GM12872 (cell line): ENCODE measurements around the gene SCYL3.

Source experiments
- TF ChIP-seq, protein P1 (sequence below): IDR thresholded peaks from 3 replicates; pipeline ENCODE4 v1.5.1; 2011; ENCODE audit warnings: low read depth, mild to moderate bottlenecking, low read length, moderate library complexity; ENCODE audit not compliant: insufficient read depth

SCYL3 gene

DNA sequence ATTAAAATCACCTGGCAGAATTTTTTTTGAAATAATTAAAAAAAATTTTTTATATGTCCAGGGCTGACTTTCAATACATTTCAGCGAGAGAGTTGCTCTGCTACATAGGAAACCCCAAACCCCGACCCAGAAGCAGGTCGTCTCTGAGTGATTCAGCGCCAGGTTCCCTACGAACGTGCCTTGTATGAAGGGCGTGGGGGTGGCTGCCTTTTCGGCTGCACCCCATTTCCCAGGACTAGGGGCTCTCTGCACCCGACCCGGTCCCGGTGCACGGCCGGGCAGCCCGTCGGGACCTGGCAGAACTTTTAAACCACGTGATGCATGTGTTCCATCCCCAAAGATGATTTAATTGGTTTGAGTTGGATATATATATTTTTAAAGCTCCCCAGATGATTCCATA lies 15.8 kb upstream of the SCYL3 start:
- TF ChIP-seq, protein P1, sequence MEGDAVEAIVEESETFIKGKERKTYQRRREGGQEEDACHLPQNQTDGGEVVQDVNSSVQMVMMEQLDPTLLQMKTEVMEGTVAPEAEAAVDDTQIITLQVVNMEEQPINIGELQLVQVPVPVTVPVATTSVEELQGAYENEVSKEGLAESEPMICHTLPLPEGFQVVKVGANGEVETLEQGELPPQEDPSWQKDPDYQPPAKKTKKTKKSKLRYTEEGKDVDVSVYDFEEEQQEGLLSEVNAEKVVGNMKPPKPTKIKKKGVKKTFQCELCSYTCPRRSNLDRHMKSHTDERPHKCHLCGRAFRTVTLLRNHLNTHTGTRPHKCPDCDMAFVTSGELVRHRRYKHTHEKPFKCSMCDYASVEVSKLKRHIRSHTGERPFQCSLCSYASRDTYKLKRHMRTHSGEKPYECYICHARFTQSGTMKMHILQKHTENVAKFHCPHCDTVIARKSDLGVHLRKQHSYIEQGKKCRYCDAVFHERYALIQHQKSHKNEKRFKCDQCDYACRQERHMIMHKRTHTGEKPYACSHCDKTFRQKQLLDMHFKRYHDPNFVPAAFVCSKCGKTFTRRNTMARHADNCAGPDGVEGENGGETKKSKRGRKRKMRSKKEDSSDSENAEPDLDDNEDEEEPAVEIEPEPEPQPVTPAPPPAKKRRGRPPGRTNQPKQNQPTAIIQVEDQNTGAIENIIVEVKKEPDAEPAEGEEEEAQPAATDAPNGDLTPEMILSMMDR = no peak

DNA sequence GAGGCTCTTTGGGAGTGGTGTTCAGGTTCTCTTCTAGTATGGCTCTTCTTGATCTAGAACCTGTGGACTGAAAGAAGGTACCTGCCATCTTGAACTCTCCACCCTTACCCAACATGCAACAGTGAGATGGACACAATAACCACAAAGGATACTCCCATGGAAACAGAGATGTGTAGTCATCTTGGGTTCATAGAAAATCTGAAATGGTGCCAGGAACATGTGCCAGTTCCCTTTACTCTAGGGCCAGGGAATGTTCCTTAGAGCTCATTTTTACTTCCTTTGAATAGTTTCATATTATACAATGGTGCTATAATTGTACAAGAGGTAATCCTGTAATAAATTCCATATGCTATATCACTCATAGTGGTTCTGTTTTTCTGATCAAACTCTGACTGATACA lies 13.2 kb upstream of the SCYL3 start:
- TF ChIP-seq, protein P1 = no peak

DNA sequence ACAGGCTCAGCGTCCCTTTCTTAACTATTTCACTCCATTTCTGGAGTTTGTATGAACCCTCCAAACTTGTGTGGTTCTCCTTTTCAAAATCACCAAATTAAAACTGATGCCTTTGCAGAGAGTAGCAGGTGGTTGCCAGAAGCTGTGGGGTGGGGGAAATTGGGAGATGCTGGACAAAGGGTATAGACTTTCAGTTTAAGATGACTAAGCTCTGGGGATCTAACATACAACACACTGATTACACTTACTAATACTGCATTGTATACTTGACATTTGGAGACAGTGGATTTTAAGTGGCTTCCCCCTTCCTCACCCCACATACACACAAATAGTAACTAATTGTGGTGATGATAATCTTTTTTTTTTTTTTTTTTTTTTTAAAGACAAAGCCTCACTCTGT lies 11.1 kb upstream of the SCYL3 start:
- TF ChIP-seq, protein P1 = no peak

DNA sequence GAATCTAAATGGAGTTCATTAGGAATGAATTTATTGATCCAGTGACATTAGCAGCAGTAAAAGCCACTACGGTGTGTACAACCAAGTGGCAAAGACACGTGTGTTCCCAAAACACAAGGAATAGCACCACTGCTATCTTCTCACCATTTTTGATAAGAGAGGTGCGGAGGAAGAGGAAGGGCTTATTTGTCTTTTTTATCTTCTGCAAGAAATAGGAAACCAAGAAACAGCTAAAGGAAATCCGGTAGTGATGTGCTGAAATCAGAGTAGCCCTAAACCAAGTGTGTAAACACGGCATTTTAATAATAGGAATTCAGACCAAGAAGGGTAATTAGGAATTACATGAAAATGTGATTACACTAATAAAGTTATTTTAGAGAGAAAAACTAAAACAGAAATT lies 9.1 kb upstream of the SCYL3 start:
- TF ChIP-seq, protein P1 = no peak

DNA sequence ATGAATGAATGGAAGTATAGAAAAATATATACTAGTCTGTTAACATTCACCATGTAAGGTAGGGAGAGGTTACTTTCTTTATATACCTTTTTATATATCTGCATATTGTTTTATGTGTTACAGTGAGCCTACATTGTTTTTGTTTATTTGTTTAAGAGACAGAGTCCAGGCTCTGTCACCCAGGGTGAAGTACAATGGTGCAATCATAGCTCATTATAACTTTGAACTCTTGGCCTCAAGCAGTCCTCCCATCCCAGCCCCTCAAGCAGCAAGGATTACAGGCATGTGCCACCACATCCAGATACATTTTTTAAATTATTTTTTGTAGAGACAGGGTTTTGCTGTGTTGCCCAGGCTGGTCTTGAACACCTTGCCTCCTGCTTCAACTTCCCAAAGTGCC lies 7.4 kb upstream of the SCYL3 start:
- TF ChIP-seq, protein P1 = no peak

DNA sequence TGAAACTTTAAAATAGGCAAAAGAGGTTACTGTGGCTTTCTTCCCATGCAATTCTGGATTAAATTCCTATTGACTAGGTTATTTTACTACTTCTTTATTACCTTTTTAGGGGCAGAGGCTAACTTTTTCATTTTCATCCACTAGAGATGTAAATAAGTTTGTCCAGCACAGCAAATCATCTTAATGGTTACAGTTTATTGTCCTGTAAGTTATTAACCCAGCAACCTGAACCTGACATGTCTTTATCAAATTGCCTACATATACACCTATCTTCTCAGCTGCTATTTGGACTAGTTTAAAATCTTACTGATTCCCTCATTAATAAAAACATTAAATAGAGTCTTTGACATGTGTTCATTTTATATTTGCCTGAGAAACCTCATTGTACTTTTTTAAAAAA lies 6.9 kb upstream of the SCYL3 start:
- TF ChIP-seq, protein P1 = no peak

DNA sequence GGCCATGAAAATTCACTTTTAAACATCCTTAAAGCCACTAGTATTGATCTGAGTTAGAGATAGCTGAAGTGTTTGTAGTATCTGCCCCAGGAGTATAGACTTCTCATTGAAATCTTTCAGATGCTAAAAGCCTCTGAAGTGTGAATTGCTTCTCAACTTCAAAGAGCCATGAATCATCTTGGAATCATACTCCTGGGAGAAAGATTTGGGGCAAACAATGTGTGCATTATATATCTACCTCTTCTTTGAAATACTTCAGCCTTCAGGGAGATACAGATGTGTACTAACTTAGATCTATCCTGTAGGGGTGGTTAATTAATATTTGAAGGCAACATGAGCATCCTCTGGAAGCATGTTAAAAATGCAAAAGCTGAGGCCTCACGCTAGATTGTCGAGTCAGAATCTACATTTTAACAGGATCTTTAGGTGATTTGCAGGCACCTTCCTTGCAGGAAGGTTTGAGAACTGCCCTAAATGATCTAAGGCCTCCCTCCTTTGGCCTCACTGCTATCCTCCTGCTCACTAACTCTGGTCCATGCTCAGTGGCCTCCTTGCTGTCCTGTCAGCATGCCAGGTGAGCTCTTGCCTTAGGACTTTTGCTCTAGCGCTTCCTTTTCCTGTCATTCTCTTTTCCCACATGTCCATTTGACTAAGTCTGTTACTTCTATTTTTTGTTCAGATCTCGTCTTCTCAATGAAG lies 6.0 kb upstream of the SCYL3 start:
- TF ChIP-seq, protein P1 = no peak
